Vagina (tissue), 2 donors: Measurements from ENCODE around the gene MPHOSPH6. TPM values are rescaled to one million over a fixed set of nuclear protein-coding genes. Genes with fewer than 3 reads are reported as not detected.

Experiments
- DNase-seq, 2 donors: peaks; one replicate each; pipeline ENCODE4 v3.0.0-alpha.2; 2017; ENCODE audit errors: extremely low spot score in 2 of 2
- H3K27ac ChIP-seq: fragments of 200-600 bp; sonication (generic); one replicate; pipeline ENCODE4 v1.5.1; 2019
- H3K27me3 ChIP-seq: fragments of 200-600 bp; sonication (generic); one replicate; pipeline ENCODE4 v1.5.1; 2019
- H3K36me3 ChIP-seq, 2 donors: fragments of 200-600 bp; sonication (generic); one replicate each; pipeline ENCODE4 v1.5.1; 2017 to 2019
- H3K4me1 ChIP-seq: fragments of 200-600 bp; sonication (generic); one replicate; pipeline ENCODE4 v1.5.1; 2019
- H3K4me3 ChIP-seq, 2 donors: fragments of 200-600 bp; sonication (generic); 1 replicate in 1 of 2; 2 replicates in 1 of 2; pipeline ENCODE4 v1.5.1; 2016 to 2019
- H3K9me3 ChIP-seq: fragments of 200-600 bp; sonication (generic); one replicate; pipeline ENCODE4 v1.5.1; 2019
- POLR2A ChIP-seq, 2 donors: fragments of 450-650 bp; IDR thresholded peaks; one replicate each; pipeline ENCODE4 v1.6.1; 2017; ENCODE audit warnings: antibody characterized with exemption in 2 of 2, mild to moderate bottlenecking in 2 of 2, moderate library complexity in 2 of 2
- POLR2AphosphoS5 ChIP-seq, 2 donors: sonication (generic); formaldehyde crosslinking; IDR thresholded peaks; one replicate each; pipeline ENCODE4 v1.9.0; 2017; ENCODE audit warnings: antibody characterized with exemption in 2 of 2, mild to moderate bottlenecking in 2 of 2, low read depth in 1 of 2; ENCODE audit not compliant: insufficient read depth in 1 of 2
- intact Hi-C: fragments of 100-400 bp; cut with DNase I; formaldehyde crosslinking; loops from one replicate; pipeline ENCODE4 v1.15.1; 2023
- total RNA-seq: library from RNA; depleted of rRNA; stranded (reverse); fragments of >200 nt; gene quantifications from one replicate; pipeline ENCODE4 v1.2.3, GENCODE V29; 2016
- TF ChIP-seq, protein P1 (sequence below), 3 experiments: fragments of 450-650 bp in 2 of 3; fragments of 200-600 bp in 1 of 3; sonication (generic) in 1 of 3; IDR thresholded peaks; one replicate each; pipeline ENCODE4 v1.5.1; 2017 to 2019; ENCODE audit warnings: antibody characterized with exemption in 3 of 3, mild to moderate bottlenecking in 2 of 3, moderate library complexity in 2 of 3

The MPHOSPH6 gene
- total RNA-seq, 1 donor from 2014 or later: 27.0 TPM

DNA sequence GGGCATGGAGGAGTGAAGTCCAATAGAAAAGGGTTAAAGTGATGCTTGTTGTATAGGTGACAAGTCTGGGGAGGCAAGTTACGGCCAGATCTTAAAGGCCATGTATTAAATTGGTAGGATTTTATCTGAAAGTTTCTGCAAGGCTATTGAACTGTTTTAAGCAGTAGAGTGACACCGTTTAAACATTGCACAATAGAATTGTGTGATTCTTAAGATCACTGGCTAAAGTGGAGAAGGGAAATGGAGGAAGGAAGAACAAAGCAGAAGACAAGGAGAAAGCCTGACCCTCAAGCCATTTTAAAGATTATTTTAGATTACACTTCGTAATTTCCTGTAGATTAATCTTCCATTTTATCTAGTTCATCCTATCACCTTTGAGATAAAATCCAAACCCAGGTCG, 5.6 kb upstream of the MPHOSPH6 start:
- Histone ChIP-seq H3K27ac (no peak overlapping the region), H3K4me3 (no peak overlapping the region), H3K9me3 (no peaks in the 10 kb centered on the region), H3K4me1 (peaks cover 6% of the 10 kb centered on the region), H3K36me3 (no peaks in the 10 kb centered on the region), H3K27me3 (no peaks in the 10 kb centered on the region)
- intact Hi-C loops: no loop called here
- DNase-seq: no peak
- TF ChIP-seq POLR2A (IDR thresholded peaks at IDR 0.05): no peak
- TF ChIP-seq, protein P1, sequence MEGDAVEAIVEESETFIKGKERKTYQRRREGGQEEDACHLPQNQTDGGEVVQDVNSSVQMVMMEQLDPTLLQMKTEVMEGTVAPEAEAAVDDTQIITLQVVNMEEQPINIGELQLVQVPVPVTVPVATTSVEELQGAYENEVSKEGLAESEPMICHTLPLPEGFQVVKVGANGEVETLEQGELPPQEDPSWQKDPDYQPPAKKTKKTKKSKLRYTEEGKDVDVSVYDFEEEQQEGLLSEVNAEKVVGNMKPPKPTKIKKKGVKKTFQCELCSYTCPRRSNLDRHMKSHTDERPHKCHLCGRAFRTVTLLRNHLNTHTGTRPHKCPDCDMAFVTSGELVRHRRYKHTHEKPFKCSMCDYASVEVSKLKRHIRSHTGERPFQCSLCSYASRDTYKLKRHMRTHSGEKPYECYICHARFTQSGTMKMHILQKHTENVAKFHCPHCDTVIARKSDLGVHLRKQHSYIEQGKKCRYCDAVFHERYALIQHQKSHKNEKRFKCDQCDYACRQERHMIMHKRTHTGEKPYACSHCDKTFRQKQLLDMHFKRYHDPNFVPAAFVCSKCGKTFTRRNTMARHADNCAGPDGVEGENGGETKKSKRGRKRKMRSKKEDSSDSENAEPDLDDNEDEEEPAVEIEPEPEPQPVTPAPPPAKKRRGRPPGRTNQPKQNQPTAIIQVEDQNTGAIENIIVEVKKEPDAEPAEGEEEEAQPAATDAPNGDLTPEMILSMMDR (IDR thresholded peaks at IDR 0.05): no peak
- TF ChIP-seq POLR2AphosphoS5 (IDR thresholded peaks at IDR 0.05; ENCODE audit: insufficient read depth in 1 of 2, low read depth in 1 of 2): no peak

DNA sequence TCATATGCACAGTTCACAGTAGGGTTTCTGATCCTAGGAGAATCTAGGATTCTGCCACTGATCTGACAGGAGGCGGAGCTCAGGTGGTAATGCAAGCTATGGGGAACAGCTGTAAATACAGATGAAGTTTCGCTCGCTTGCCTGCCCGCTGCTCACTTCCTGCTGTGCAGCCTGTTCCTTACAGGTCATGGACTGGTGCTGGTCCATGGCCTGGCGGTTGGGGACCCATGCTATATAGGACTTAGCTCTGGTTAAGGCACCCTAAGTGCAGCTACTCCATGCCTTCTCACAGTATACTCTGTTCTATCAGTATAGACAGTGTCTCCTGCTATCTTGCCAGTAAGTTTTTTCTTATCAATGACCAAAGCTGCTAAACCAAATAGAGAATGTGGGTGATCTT, 2.4 kb downstream of the MPHOSPH6 start:
- Histone ChIP-seq H3K4me1 (peaks cover 21% of the 10 kb centered on the region), H3K9me3 (no peaks in the 10 kb centered on the region), H3K27ac (no peak overlapping the region), H3K4me3 (no peak overlapping the region), H3K27me3 (no peaks in the 10 kb centered on the region), H3K36me3 (peaks cover 0 to 12% of the 10 kb centered on the region in 2 donors)
- TF ChIP-seq POLR2A (IDR thresholded peaks at IDR 0.05): no peak
- TF ChIP-seq, protein P1 (IDR thresholded peaks at IDR 0.05): no peak
- TF ChIP-seq POLR2AphosphoS5 (IDR thresholded peaks at IDR 0.05; ENCODE audit: insufficient read depth in 1 of 2, low read depth in 1 of 2): no peak
- no peak for DNase-seq
- intact Hi-C loops: no loop called here

DNA sequence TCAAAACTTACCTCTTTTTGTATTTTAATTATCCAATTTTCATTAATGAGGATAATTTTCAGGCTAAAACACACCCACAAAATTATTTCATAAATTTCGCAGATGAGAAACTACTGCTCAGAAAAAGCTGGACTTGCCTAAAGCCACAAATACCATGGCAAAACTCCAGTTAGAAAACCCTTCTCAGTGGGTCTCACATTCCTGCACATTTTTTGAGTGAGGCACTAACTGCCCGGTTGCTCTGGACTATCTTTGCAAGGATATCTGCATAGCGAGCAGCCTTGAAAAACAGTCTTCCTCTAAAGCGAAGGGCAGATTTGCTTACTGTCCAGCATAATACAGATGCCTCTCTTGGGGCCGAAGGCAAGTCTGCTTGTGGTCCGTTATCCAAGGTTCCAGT, 9.8 kb downstream of the MPHOSPH6 start:
- H3K36me3 ChIP-seq: peaks cover 0 to 34% of the 10 kb centered on the region in 2 donors

DNA sequence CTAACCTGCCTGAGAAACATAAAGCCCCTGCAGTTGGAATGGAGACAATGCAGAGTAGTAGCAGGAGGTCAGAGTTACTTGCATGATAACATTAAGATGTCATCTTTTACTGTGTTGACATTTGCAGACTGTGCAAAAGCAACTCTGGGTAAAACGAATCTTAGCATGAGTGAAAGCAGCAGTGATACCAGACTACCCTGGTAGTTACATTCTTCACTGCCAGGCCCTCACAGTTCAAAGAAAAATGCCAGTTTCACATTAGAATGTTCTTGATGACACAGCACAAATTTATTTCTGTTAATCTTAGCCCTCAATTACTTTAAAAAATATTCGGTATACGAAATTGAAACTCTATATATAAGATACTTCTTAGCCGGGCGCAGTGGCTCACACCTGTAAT, 12.2 kb downstream of the MPHOSPH6 start:
- DNase-seq: no peak
- Histone ChIP-seq H3K36me3 (peaks cover 0 to 24% of the 10 kb centered on the region in 2 donors), H3K27me3 (no peaks in the 10 kb centered on the region), H3K9me3 (no peaks in the 10 kb centered on the region), H3K27ac (no peak overlapping the region), H3K4me1 (peaks cover 20% of the 10 kb centered on the region), H3K4me3 (no peak overlapping the region)
- TF ChIP-seq POLR2AphosphoS5 (IDR thresholded peaks at IDR 0.05; ENCODE audit: insufficient read depth in 1 of 2, low read depth in 1 of 2): no peak
- no peak for TF ChIP-seq POLR2A (IDR thresholded peaks at IDR 0.05)
- TF ChIP-seq, protein P1 (IDR thresholded peaks at IDR 0.05): no peak
- intact Hi-C loops: no loop called here

More for the DNA sequence above, 9.8 kb downstream of the MPHOSPH6 start:
- TF ChIP-seq, protein P1 (IDR thresholded peaks at IDR 0.05): no peak
- no peak for TF ChIP-seq POLR2AphosphoS5 (IDR thresholded peaks at IDR 0.05; ENCODE audit: insufficient read depth in 1 of 2, low read depth in 1 of 2)
- TF ChIP-seq POLR2A (IDR thresholded peaks at IDR 0.05): no peak
- no peak for DNase-seq
- Histone ChIP-seq H3K4me3 (no peak overlapping the region), H3K27me3 (no peaks in the 10 kb centered on the region), H3K4me1 (peaks cover 15% of the 10 kb centered on the region), H3K27ac (no peak overlapping the region), H3K9me3 (no peaks in the 10 kb centered on the region)
- intact Hi-C loops: no loop called here

DNA sequence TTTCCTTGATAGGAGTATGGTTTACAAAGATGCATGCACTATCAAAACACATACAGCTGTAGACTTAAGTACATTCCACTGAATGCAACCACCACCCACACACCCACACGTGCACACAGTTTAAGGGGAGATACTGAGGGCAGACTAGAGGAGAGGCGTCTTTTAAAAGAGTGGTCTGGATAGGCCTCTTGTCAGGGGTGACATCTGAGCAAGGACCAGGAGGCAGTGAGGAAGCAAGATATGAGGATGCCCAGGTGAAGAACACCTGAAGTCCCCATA, 12.6 kb downstream of the MPHOSPH6 start:
- Histone ChIP-seq H3K4me1 (peaks cover 21% of the 10 kb centered on the region), H3K27me3 (no peaks in the 10 kb centered on the region), H3K27ac (no peak overlapping the region), H3K4me3 (no peak overlapping the region), H3K9me3 (no peaks in the 10 kb centered on the region), H3K36me3 (peaks cover 0 to 20% of the 10 kb centered on the region in 2 donors)
- intact Hi-C loops: no loop called here
- no peak for TF ChIP-seq POLR2AphosphoS5 (IDR thresholded peaks at IDR 0.05; ENCODE audit: insufficient read depth in 1 of 2, low read depth in 1 of 2)
- TF ChIP-seq POLR2A (IDR thresholded peaks at IDR 0.05): no peak
- DNase-seq: no peak
